Astrocyte (in vitro differentiated cells and primary cell): Measurements from ENCODE around the gene ARHGAP6. TPM values are rescaled to one million over a fixed set of nuclear protein-coding genes. Genes with fewer than 3 reads are reported as not detected.

Experiments used
- DNase-seq: peaks from one replicate; pipeline ENCODE4 v3.0.0-alpha.2; 2010; ENCODE audit warnings: low read depth
- FAIRE-seq: peaks from 2 replicates; lab custom pipeline; 2011; peaks lifted over from hg19 to GRCh38; lab: Jason Lieb, UNC
- H2AFZ ChIP-seq: 2 replicates; pipeline ENCODE4 v1.6.0; 2012; ENCODE audit warnings: low read depth, low read length, inconsistent platforms
- H3K27ac ChIP-seq: 2 replicates; pipeline ENCODE4 v1.5.1; 2011; ENCODE audit warnings: low read depth, low read length, inconsistent platforms
- H3K27me3 ChIP-seq: 2 replicates; pipeline ENCODE4 v1.6.0; 2011; ENCODE audit warnings: low read length, inconsistent platforms; ENCODE audit not compliant: insufficient read depth
- H3K36me3 ChIP-seq: 2 replicates; pipeline ENCODE4 v1.5.1; 2011; ENCODE audit warnings: low read length, inconsistent platforms; ENCODE audit not compliant: insufficient read depth
- H3K4me1 ChIP-seq: 2 replicates; pipeline ENCODE4 v1.5.1; 2011; ENCODE audit warnings: low read length, inconsistent platforms; ENCODE audit not compliant: insufficient read depth
- H3K4me2 ChIP-seq: 2 replicates; pipeline ENCODE4 v1.6.0; 2012; ENCODE audit warnings: low read length, inconsistent platforms
- H3K4me3 ChIP-seq: 2 replicates; pipeline ENCODE4 v1.5.1; 2011; ENCODE audit warnings: low read depth, mild to moderate bottlenecking, low read length, inconsistent platforms; ENCODE audit not compliant: insufficient read depth
- H3K79me2 ChIP-seq: 2 replicates; pipeline ENCODE4 v1.6.0; 2012; ENCODE audit warnings: mild to moderate bottlenecking, low read length, inconsistent platforms; ENCODE audit not compliant: insufficient read depth
- H3K9ac ChIP-seq: 2 replicates; pipeline ENCODE4 v1.6.0; 2012; ENCODE audit warnings: mild to moderate bottlenecking, low read length, inconsistent platforms
- H3K9me3 ChIP-seq: 2 replicates; pipeline ENCODE4 v1.5.1; 2012; ENCODE audit warnings: low read depth, mild to moderate bottlenecking, low read length, inconsistent platforms; ENCODE audit not compliant: insufficient read depth
- H4K20me1 ChIP-seq: 2 replicates; pipeline ENCODE4 v1.6.0; 2012; ENCODE audit warnings: low read length, inconsistent platforms; ENCODE audit not compliant: insufficient read depth
- H3K27ac Mint-ChIP-seq: one replicate; pipeline ENCODE4 v1.8.0; 2021; ENCODE audit warnings: mild to moderate bottlenecking, mixed read lengths; ENCODE audit not compliant: unreplicated experiment
- H3K27me3 Mint-ChIP-seq: one replicate; pipeline ENCODE4 v1.8.0; 2021; ENCODE audit warnings: low read depth, mixed read lengths; ENCODE audit not compliant: unreplicated experiment
- H3K36me3 Mint-ChIP-seq: one replicate; pipeline ENCODE4 v1.8.0; 2021; ENCODE audit warnings: low read depth, mixed read lengths; ENCODE audit not compliant: unreplicated experiment
- H3K4me1 Mint-ChIP-seq: one replicate; pipeline ENCODE4 v1.8.0; 2021; ENCODE audit warnings: low read depth, mixed read lengths; ENCODE audit not compliant: unreplicated experiment
- H3K4me3 Mint-ChIP-seq: one replicate; pipeline ENCODE4 v1.8.0; 2021; ENCODE audit warnings: mild to moderate bottlenecking, moderate library complexity, mixed read lengths; ENCODE audit not compliant: unreplicated experiment
- H3K9me3 Mint-ChIP-seq: one replicate; pipeline ENCODE4 v1.8.0; 2021; ENCODE audit warnings: mild to moderate bottlenecking, mixed read lengths; ENCODE audit not compliant: unreplicated experiment
- EZH2 ChIP-seq: IDR thresholded peaks from 2 replicates; pipeline ENCODE4 v1.6.1; 2012; ENCODE audit warnings: mild to moderate bottlenecking, low read length, inconsistent platforms; ENCODE audit not compliant: insufficient read depth
- total RNA-seq: library from RNA; stranded (reverse); gene quantifications from 2 replicates; pipeline ENCODE4 v1.2.1, GENCODE V29; 2021
- TF ChIP-seq, protein P1 (sequence below): IDR thresholded peaks from 2 replicates; pipeline ENCODE4 v1.5.1; 2011; ENCODE audit warnings: low read depth, mild to moderate bottlenecking, inconsistent platforms, low read length, moderate library complexity; ENCODE audit not compliant: insufficient read depth

ARHGAP6 gene
- total RNA-seq, 1 donor from 2014 or later = 0.30 TPM

DNA sequence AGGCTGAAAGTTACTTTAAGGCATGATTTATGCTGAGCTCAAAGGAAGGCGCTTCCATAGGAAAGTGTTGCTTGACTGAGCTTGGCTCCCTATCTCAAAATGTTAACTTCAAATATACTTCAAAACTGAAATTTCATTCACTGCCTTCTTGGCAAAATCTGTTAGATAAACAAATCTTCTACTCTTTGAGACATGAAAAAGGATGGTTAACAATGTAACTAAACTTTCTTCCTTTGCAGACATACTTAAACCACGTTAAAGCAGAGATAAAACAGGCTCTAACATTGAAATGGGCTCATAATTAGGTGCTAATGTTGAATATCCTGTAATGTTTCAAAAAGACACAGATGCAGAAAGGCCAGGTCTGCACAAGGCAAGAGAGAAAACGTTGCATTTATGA lies 262.1 kb downstream of the ARHGAP6 start:
- no peaks in the 10 kb centered on the region for H3K36me3 Mint-ChIP-seq
- Histone ChIP-seq H3K36me3 (no peaks in the 10 kb centered on the region), H3K27me3 (no peaks in the 10 kb centered on the region), H2AFZ (no peak overlapping the region), H3K27ac (no peak overlapping the region), H3K4me3 (no peak overlapping the region), H3K4me2 (no peak overlapping the region), H3K4me1 (no peaks in the 10 kb centered on the region), H3K9ac (no peak overlapping the region), H3K9me3 (no peaks in the 10 kb centered on the region), H4K20me1 (no peaks in the 10 kb centered on the region), H3K79me2 (no peaks in the 10 kb centered on the region)
- H3K4me1 Mint-ChIP-seq = peaks cover 6% of the 10 kb centered on the region
- DNase-seq (no peak), FAIRE-seq (peak; percentile 93)
- H3K9me3 Mint-ChIP-seq = peaks cover 1% of the 10 kb centered on the region
- no peak overlapping the region for H3K27ac Mint-ChIP-seq
- TF ChIP-seq, protein P1, sequence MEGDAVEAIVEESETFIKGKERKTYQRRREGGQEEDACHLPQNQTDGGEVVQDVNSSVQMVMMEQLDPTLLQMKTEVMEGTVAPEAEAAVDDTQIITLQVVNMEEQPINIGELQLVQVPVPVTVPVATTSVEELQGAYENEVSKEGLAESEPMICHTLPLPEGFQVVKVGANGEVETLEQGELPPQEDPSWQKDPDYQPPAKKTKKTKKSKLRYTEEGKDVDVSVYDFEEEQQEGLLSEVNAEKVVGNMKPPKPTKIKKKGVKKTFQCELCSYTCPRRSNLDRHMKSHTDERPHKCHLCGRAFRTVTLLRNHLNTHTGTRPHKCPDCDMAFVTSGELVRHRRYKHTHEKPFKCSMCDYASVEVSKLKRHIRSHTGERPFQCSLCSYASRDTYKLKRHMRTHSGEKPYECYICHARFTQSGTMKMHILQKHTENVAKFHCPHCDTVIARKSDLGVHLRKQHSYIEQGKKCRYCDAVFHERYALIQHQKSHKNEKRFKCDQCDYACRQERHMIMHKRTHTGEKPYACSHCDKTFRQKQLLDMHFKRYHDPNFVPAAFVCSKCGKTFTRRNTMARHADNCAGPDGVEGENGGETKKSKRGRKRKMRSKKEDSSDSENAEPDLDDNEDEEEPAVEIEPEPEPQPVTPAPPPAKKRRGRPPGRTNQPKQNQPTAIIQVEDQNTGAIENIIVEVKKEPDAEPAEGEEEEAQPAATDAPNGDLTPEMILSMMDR = no peak
- no peak for TF ChIP-seq EZH2
- H3K4me3 Mint-ChIP-seq = no peak overlapping the region
- no peaks in the 10 kb centered on the region for H3K27me3 Mint-ChIP-seq

DNA sequence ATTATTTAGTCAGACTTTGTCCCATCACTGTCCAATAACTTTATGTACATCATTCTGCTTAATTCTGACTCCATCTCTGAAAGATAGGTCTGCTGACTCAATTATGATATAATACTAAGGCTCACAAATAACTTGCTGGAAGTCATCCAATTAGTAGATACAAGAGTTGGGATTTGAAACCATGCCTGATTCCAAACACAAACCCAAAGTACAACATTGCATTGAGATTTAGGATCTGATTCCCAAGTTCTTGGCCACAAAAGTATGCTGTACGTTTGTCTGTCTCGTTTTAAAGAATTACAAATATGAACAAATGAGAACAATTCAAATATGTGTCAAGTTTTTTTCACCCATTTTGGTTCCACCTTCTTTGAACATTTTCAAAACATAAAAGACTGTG lies 263.8 kb downstream of the ARHGAP6 start:
- Histone ChIP-seq H3K4me3 (no peak overlapping the region), H2AFZ (no peak overlapping the region), H4K20me1 (no peaks in the 10 kb centered on the region), H3K4me1 (no peaks in the 10 kb centered on the region), H3K79me2 (no peaks in the 10 kb centered on the region), H3K9me3 (no peaks in the 10 kb centered on the region), H3K27ac (no peak overlapping the region), H3K9ac (no peak overlapping the region), H3K36me3 (no peaks in the 10 kb centered on the region), H3K27me3 (no peaks in the 10 kb centered on the region), H3K4me2 (no peak overlapping the region)
- no peaks in the 10 kb centered on the region for H3K4me1 Mint-ChIP-seq
- FAIRE-seq (peak; percentile 43), DNase-seq (no peak)
- H3K9me3 Mint-ChIP-seq = no peaks in the 10 kb centered on the region
- H3K4me3 Mint-ChIP-seq = no peak overlapping the region
- no peaks in the 10 kb centered on the region for H3K36me3 Mint-ChIP-seq
- no peak overlapping the region for H3K27ac Mint-ChIP-seq
- no peaks in the 10 kb centered on the region for H3K27me3 Mint-ChIP-seq
- TF ChIP-seq, protein P1 = no peak
- TF ChIP-seq EZH2 = no peak

- H3K4me1 Mint-ChIP-seq = no peaks in the 10 kb centered on the region
- no peaks in the 10 kb centered on the region for H3K9me3 Mint-ChIP-seq
- no peak for TF ChIP-seq EZH2
- H3K27me3 Mint-ChIP-seq = no peaks in the 10 kb centered on the region
- Histone ChIP-seq H3K27me3 (no peaks in the 10 kb centered on the region), H3K9ac (no peak overlapping the region), H2AFZ (no peak overlapping the region), H3K4me2 (no peak overlapping the region), H3K27ac (no peak overlapping the region), H3K36me3 (no peaks in the 10 kb centered on the region), H4K20me1 (no peaks in the 10 kb centered on the region), H3K4me1 (no peaks in the 10 kb centered on the region), H3K79me2 (no peaks in the 10 kb centered on the region), H3K9me3 (no peaks in the 10 kb centered on the region), H3K4me3 (no peak overlapping the region)
- FAIRE-seq = no peak
- no peak for DNase-seq
- H3K27ac Mint-ChIP-seq = no peak overlapping the region
- H3K4me3 Mint-ChIP-seq = no peak overlapping the region
- H3K36me3 Mint-ChIP-seq = no peaks in the 10 kb centered on the region
These were observed 266.1 kb downstream of the ARHGAP6 start for GRCh38 chrX:11399489-11400094.
